Embryonic facial prominence (tissue), 1 donor: Measurements from ENCODE around the gene NHEJ1.

Experiments used
- DNase-seq: peaks from one replicate; pipeline ENCODE4 v3.0.0-alpha.2; 2016; ENCODE audit errors: extremely low spot score

Gene NHEJ1

DNA sequence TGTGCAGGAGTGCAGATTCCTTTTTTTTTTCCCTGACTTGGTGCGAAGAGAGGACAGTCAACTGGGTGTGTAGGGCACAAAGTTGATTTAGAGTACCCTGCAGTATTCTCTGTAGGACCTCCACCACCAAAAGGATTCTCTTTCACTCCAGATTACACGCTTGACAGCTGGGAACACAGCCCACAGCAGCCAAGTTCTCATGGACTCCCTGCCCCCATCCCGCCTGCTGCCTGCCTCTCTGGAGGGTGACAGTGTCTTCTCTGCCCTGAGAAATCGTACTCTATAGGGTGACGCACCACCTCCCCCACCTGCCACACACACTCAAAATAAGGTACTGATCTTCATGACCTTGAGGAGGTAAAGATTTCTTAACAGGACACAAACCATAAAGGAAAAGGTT, 73.3 kb downstream of the NHEJ1 start:
- DNase-seq: no peak

DNA sequence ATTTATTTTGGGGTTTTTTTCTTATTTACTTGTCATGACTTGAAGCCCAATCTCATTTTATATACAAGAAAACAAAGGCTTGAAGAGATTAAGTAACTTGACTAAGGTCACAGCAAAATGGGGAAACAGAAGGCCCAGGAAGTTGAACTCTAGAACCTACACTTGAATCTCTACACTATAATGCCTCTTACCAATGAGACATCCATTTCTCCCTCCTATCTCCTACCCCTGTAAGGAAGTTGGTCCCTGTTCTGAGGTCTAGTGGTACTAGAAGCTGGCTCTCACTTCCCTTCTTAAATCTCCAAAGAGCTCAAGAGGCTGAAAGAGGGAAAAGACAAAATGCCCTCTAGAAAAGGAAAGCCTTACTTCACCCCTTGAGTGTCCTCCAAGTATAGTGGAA, 74.4 kb downstream of the NHEJ1 start:
- DNase-seq: no peak

DNA sequence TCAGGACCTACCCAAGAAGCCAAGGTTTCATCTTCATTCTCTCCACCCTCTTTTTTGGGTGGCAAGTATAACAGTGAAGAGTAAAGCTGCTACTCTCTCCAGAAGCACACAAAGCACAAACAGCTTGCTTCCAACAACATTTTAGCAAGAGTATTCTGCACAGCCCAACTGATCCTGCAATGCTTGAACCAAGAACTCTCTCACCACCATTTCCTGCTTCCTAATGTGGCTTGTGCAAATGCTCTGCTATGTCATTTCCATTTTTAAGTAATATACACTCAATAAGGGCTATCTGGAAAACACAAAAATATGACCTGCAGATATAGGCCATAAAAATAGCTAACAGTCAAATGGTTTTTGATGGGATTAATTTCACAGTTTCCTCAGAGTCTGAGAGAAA, 75.8 kb downstream of the NHEJ1 start:
- no peak for DNase-seq

DNA sequence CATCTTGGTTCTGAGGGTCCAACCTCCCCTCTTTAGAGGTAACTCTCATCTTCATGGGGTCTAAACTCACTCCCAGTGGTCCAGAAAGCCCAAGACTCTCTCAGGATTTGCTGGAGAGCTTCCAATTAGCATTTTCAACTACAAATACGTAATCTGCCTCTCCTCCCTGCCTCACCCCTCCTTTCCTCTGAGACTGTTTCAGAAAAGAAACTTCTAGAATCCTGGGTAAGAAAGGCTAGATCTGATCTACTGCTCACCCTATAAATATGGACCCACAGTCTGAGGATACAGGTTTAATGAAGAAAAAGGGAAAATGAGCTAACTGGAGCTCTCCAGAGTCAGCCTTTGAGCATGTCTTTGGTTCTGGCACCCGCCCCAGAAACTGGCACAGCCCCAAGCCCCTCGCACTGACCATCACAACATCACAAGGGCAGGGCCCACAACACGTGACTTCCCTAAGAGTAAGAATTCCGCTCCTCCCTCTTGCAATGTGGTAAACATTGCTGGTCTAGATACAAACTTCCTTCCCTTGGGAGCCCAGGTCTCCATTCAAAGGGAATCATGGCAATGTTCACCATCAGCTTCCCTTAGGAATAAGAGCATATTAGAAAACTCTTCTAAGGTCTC, 78.2 kb downstream of the NHEJ1 start:
- DNase-seq: no peak

DNA sequence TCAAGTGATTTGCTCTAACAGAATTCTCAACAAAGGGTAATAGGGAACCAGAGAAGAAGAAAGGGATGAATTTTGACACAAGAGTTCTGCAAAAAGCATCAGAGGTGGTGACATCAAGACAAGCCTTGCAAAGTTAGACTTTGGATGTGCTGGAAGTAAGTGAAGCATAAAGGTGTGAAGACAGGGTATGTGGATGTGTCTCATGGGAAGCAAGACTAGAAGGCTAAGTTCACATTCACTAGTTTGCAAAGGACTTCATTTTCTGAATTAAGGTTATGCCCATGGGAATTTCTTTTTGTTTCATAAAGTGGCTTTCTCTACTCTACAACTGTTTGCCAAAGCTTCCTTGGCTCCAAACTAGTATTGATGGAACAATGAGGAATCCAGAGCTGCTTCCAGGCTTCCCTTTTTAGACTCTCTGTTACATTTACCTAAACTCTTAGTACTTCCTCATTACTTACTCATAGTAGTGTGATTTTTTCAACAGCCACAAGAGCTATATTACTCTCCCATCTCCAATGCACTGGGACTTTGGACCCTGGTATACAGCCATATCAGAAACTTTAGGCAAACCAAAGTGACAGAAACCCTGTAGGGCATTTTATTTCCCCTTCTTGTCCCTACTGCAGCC, 78.8 kb downstream of the NHEJ1 start:
- DNase-seq: no peak

DNA sequence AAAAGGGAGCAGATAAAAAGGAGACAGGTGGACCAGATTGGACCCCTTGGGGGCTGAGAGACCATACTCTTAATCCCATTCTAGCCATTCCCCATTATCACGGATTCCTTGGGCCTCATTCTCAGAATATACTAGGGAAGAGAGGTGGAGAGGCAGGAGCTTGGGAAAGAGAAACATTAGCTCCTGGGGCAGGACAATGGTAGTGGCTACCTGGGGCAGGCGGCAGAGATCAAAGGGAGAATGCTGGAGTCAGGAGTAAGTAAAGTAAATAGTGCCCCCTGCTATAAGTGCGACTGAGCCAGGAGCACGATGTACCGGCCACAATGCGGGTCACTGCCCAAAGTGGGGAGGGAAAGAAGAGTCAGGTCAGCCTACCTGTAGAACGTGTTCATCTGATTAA, 79.5 kb downstream of the NHEJ1 start:
- no peak for DNase-seq

DNA sequence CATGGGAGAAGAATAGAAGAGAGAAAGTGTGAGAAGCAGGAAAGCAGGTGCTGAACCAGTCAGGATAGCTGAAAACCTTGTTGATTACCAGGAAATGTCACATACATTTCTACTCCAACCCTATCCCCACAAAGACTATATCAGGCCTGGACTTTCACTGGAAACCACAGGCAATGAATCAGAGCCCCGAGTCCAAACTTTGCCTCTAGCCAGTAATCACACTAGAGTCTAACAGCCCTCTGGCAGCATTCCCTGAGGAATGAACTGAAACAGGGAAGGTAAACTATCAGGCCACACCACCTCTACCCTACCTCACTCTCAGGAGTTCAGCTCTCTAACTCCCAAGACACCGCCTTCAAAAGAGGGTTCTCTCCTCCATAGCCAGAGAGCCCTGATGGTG, 81.2 kb downstream of the NHEJ1 start:
- DNase-seq: no peak

DNA sequence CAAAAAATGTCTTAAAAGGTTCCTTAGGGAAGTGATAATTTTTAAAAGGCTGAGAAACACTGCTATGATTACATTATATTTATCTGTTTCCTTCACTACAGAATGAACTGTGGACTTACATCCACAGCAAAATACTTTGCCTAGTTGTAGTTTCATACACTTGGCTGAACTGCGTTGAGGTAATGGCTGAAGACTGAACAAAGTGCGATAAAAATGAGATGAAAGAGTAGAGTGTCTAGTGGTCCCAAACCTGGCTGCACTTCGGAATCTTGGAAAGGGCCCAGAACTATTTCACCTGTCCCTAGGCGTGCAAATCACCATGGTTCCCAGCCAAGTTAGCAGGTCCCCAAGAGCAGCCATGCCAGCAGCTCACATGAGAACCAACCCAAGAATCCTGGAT, 81.7 kb downstream of the NHEJ1 start:
- no peak for DNase-seq

DNA sequence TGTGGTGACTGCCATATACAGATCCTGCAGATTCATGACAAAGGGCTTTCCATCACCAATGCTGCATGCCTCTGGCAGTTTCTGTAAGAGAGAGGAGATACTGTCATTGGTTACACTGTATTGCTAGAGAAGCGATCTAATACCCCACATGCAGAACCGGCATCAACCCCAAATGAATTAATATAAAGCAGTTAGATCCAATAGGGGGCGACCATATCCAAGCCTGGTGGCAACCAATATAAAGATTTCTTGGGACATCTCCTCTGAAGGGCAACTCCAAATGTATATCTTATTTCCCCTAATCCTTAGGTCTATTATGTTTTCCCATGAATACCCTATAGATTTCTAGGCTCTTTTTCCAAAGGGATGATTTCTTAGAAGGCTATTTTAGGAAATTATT, 82.5 kb downstream of the NHEJ1 start:
- DNase-seq: no peak

DNA sequence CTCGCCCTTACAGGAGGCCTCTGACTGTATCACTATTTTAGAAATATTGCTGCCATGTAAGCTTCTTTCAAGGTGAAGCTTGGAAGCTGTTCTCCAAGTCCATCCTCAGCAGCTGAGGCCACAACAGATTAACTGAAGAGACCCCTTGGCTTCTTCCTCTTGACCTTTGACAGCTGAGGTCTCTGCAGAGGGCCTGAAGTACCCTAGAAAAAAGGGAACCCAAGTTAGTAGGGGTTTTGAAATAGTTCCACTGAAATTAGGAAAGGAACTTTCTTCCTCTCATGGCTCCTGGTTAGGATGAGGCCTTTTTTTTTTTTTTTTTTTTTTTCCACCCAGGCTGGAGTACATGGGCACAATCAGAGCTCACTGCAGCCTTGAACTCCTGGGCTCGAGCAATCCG, 84.4 kb downstream of the NHEJ1 start:
- no peak for DNase-seq

DNA sequence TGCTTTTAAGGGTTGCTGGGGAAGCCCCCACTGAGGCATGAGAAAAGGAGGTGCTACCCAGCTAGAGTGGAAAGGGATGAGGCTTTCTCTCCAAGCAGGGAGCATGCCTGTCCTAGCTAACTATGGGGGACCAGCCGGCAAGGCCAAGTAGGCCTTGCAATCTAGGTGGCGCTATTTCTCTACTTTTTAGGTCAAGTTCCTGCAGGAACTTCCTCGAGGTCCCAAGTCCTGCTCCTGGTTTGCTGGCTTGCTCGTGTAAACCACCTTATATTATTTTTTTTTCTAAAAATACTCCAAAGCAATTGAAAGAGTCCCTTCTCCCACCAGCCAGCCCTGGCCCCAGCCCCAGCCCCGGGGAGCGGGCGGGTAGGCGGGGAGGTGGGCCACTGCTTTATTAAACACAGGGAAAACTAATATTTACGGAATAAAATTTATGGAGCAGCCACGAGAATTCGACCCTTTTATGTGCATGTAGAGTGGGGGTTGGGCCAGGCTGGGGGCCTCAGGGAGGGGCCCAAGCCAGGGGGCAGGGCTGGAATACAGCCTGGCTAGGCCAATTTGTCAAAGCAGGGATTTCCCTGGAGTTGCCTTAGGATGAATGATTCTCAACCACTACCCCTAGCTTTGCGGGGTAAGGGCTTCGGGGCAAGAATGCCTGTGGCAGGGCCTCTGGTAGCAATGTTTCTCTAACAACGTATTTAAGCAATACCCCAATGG, 87.0 kb downstream of the NHEJ1 start:
- DNase-seq: peak; percentile 35

DNA sequence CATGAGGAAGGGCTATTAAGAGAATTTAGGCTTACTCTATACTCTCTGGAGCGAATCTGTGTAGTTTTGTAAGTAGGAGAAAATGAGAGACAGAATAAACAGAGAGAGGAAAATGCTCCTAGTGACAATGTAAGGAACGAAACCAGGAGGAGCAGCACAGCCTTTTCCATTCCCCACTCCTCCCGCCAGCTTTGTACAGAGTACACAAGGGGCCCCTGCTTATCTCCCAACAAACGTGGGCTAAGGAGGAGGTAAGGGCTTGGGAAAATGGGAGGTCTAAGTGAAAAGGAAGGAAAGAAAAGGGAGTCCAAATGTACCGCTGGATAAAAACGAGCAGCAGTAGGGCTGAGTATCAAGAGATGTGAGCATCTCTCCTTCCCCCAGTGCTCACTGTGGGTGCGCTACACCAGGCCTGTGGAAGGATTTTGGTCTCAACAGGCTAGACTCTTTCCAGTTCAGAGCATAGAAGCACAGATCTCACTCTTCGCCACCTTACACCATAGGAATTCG, 87.8 kb downstream of the NHEJ1 start:
- DNase-seq: no peak

DNA sequence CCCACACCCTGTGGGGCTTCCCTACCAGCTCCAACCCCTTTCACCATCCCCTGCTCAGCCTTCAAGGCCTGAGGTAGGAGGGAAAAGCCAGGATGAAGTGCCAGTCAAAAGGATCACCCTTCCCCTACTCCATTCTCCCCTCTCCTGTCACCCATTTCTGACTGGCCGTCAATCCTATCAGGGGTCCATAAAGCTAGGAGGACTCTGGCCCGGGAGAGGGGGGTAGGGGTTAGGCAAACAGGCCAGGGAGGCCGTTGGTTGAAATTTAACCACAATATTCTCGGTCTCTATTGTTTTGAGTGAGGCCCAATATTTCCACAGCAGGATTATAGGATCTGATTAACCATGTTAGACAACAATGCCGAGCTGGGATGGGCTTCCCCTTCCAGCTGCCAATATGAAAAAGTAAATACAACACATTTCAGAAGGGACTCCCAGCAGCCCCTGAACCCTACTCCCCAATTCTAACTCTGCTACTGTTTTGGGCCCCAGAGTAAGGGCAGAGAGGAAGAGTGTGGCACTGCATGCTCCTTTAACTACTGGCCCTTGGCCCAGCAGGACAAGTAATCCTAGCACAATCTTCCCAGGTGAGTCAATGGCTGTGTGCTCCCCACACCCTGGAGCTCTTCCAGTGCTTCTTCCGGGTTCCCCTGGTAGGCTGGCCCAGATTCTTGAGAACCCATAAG, 89.3 kb downstream of the NHEJ1 start:
- no peak for DNase-seq

DNA sequence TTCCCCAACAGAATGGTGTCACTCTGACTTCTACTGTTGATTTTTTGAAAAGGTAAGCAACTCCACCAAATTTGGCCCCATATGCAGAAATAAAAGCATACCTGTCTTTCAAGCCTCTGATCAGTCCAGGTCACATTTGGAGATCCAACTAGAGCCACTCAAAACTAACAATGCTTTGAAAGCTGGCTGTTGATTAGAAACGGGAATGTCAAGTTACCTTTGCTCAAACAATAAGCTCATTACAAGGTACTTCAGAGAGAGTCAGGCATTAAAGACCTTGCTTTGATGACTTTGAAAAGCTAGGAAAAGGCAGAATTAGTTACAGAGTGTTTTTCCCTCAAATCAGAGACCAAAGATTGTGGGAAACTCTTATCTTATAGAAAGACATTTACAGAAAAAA, 95.1 kb downstream of the NHEJ1 start:
- no peak for DNase-seq

DNA sequence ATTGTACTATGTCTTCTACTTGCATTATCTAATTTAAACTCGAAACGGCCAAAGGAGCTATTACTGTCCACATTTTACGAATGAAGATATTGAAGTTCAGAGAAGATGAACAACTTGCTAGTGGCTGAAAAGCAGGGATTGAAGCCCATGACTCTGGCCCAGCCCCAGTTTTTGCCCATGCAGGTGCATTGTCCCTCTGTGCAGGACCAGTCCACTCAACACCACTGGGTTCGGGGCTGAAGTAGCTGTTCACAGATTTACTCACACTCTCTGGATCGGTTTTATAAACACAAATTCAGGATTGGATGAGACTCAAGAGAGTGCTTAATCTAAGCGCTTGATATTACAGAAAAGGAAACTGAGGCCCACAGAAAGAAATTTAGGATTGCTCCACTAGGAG, 98.5 kb downstream of the NHEJ1 start:
- DNase-seq: no peak

DNA sequence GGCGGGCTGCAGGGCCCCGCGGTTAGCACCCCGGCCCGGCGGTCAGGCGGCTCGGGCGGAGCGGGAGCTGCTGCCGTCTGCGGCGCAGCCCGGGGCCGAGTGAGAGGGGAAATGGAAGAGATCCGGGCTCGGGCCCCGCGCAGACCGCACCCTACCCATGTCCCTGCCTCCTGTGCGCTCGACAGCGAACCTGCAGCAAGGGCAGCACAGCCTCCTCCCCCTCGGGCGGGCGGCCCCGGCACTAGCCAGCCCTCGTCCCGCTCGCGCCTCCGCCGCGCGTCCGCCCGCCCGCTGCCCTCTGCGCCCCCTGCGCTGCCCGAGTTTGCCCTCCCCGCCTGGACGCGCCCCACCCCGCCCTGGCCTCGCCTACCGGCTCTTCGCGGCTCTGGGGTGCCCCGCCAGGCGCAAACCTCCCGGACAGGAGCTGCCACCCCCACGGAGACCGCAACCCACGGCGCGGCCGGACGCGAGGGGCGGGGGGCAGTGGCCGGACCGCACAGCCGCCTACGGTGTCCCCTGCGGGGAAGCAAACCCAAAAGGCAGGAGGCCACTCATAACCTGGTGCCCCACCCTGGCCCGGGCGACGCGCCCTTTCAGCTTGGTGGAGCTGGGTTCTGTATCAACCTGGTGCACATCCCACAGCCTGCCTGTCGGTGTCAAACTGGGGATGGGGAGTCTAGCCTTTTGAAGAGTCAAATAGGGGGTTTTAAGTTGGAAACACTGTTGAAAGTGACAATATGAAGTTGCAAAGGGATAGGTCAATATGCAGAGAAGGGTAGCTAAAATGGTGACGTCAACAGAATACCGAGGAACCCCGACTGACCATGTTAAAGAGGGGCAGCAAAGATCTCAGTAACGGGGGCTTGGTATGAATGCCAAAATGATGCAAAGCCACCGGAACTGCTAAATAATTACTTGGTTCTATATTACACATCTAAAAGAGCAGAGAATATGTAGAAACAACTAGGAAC, 99.5 kb downstream of the NHEJ1 start, which contains the start of gene IHH:
IHH (minus strand) TSS at position 101 of the 971 bp plus-strand sequence. CDS start 454 bp downstream, outside the sequence.
- DNase-seq: no peak

DNA sequence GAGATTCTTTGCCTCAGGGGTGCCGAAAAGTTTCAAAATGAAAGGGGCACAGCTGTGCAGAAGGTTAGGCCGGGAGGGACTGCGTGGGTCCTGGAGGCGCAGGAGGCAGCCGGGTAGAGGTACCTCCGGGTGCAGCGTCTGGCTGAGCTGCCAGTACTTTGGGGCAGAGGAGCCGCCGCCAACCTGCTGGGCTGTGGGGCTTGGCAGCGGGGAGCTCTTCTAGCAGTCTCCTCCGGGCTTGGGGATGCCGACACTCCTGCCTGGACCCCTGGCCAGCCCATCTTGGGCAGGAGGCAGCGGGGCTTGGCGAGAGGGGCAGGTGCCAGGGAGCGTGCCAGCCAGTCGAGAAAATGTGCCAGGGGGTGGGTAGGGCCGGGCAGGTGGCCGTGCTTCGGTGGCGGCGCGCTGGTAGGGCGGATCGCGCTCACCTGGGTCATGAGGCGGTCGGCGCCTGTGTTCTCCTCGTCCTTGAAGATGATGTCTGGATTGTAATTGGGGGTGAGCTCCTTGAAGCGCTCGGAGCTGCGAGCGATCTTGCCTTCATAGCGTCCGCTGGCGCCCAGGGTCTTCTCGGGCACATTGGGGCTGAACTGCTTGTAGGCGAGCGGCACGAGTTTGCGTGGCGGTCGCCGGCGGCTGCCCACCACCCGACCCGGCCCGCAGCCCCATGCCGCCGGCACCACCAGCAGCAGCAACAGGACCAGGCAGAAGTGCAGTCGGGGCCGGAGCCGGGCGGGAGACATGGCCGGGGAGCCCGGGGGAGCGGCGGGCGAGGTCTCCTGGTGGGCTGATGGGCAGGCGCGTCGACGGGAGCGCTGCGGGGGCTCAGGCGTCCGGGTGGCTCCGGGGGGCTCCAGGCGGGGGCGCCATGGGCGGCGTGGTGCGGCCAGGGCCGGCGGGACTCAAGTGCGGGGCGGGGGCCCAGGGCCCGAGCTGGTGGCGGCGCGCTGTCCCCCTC, 100.6 kb downstream of the NHEJ1 start:
- no peak for DNase-seq

DNA sequence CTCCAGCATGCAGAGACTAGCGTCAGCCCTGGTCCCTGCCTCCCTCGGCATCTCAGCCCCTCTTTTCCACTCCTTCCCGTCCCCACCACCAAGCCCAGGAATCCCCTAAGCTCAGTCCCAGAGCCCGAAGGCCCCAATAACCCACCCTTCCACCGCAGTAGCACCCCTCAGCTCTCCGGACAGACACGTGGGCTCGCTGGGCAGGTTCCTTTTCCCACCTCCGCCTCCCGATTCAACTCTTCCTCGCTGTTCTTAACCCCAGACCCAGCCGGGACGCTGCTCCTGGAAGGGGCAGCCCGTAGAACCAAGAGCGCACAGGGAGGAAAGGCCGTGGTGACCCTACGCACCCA, 101.3 kb downstream of the NHEJ1 start:
- no peak for DNase-seq

DNA sequence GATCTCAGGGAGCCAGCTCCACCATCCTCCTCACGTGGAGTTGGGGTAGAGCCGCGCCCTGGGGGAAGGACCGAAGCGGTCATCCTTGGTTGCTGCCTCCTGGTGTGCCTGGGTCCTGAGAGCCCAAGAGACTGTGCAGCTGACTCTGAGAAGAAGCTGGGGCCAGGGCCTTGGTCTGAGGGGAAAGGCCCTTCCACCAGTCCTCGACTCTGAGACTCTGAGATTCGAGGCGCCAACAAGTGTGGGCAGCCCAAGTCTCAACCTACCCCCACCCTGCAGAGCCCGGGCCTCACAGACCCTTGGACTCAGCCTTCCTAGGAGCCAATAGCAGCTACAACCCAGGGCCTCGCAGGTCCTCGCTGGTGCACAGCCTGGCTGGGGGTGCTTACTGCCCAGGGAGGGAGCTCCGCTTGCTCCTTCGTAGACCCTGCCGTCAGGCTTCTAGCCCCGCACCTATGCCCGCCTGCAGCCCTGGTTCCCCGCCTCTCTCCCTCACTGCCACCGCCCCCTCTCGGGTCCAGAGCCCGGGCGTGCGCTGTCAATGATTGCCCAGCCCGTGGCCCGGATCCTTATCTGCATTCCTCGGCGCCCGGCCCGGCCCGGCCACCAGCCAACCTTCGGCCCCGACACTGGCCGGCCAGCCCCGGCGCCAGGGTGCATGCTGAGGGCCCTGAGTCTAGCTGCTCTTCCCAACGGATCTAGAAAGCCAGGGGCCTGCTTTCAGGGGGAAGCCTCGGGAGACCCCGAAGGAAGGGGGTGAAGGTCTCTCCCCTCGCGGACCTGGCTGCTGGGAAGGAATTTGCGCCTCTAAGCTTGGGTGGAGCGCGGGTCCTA, 101.9 kb downstream of the NHEJ1 start:
- no peak for DNase-seq
